Uterine smooth muscle cell (primary cell): ENCODE results near the gene ZMYND15. TPM values are rescaled to one million over a fixed set of nuclear protein-coding genes. Genes with fewer than 3 reads are reported as not detected.

Experiments
- total RNA-seq: library from RNA; depleted of rRNA; stranded (reverse); fragments of >200 nt; gene quantifications from 2 replicates; pipeline ENCODE4 v1.2.3, GENCODE V29; 2014

Gene ZMYND15, protein sequence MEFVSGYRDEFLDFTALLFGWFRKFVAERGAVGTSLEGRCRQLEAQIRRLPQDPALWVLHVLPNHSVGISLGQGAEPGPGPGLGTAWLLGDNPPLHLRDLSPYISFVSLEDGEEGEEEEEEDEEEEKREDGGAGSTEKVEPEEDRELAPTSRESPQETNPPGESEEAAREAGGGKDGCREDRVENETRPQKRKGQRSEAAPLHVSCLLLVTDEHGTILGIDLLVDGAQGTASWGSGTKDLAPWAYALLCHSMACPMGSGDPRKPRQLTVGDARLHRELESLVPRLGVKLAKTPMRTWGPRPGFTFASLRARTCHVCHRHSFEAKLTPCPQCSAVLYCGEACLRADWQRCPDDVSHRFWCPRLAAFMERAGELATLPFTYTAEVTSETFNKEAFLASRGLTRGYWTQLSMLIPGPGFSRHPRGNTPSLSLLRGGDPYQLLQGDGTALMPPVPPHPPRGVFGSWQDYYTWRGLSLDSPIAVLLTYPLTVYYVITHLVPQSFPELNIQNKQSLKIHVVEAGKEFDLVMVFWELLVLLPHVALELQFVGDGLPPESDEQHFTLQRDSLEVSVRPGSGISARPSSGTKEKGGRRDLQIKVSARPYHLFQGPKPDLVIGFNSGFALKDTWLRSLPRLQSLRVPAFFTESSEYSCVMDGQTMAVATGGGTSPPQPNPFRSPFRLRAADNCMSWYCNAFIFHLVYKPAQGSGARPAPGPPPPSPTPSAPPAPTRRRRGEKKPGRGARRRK
- not detected in 2 replicates for total RNA-seq

DNA sequence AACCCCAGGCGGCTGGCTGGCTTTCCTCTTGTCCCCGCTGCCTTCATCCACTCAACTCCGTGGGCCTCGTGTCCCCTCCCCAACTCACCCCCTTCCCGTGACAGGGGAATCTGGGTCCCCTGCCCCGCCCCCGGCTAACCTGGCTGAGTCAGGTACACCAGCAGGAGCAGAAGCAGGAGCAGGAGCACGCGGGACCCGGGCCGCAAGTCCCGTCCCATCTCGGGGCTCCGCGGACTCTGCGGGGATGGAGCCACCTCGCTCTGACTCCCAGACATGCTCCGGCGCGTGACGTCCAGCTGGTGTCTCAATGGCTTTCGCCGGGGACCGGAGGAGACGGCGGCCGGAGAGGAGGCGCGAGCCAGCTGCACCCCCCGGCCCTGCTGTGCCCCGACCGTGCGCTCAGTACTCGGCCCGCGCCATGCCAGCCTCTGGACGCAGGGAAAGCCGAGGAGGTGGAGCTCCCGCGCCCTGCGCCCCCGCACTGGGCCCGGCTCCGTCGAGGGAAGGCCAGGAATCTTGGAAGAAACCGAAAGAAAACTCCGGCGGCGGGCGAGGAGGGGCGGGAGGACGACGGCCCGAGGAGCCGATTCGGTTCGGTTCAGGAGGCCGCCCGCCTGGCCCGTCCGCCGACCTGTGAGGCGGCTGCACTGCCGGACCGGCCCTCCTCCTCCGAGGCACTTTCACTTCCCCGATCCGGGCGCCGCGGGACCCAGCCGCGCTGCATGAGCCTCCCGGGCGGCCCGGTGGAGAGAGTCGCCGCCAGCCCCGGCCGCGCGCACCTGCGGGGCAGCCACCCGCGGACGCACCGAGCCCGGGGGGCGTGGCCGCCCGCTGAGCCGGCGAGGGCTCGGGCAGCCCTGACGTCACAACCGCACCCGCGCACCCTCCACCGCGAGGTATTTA lies at the start of gene ZMYND15, which contains the start of gene CXCL16:
Gene ZMYND15 (plus strand): TSS at position 712 of the 903 bp plus-strand sequence. CDS start 716 bp downstream, outside the sequence.
Gene CXCL16 (minus strand): TSS at position 807 of the 903 bp plus-strand sequence. CDS start 589 bp downstream, at position 218.

DNA sequence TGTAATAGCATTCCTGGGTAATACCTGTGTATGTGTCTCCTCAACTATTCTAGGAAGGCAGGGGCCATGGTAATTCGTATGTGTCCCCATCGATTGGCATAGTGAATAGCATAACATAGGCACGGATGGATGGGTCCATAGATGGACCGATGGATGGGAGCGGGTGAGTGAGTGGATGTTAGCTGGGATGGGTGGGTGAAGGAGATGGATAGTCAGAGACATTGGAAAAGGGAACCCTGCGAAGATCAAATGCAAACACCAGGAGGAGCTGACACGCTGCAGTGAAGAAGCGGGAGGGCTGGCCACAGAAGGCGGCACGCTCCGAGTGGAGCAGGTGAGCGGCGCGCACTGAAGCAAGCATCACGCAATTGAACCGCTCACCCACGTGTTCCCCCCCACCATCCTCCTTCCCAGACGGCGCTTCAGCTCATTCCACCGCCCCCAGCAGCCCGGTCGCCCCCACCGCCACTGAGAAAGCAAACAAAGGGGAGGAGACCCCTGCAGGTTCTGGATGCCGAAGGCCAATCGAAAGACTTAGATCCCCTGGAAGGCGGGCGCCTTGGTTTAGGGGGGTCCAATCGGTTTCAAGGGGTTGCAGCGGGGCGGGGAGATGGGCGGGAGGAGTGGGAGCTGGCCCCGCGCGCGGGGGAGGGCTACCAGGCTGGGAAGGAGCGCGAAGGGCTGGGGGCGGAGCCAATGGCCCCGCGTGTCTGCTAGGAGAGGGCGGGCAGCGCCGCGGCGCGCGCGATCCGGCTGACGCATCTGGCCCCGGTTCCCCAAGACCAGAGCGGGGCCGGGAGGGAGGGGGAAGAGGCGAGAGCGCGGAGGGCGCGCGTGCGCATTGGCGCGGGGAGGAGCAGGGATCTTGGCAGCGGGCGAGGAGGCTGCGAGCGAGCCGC lies 29.6 kb upstream of the ZMYND15 start, which contains the start of gene ARRB2:
Gene ARRB2 (plus strand): TSS at position 839 of the 899 bp plus-strand sequence. CDS start 90 bp downstream, outside the sequence.

DNA sequence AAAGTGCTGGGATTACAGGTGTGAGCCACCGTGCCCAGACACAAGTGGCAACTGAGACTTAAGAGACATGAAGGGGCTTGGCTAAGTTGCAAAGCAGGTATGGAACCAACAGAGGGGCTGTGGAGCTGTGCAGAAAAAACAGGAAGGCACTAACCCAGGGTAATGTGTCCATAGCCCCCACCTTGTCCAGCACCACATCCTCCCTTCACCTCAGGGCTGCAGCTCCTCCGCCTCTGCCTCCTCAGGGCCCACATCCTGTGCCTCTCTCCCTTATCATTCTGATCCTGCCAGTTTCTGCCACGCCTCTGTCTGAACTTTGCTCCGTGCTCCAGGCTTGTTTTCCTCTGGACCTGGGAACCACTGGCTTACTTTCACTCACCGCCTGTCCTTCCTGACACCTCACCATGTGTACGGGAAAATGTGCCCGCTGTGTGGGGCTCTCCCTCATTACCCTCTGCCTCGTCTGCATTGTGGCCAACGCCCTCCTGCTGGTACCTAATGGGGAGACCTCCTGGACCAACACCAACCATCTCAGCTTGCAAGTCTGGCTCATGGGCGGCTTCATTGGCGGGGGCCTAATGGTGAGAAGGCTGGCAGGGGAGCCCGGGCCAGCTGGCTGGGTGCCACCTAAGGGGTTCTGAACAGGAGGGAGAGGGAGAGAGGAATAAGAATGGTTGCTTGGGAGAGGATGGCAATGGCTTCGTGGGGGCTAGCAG lies 32.0 kb downstream of the ZMYND15 start, which contains the start of gene TM4SF5:
Gene TM4SF5 (plus strand): TSS at position 368 of the 716 bp plus-strand sequence. CDS start 37 bp downstream, at position 405.

DNA sequence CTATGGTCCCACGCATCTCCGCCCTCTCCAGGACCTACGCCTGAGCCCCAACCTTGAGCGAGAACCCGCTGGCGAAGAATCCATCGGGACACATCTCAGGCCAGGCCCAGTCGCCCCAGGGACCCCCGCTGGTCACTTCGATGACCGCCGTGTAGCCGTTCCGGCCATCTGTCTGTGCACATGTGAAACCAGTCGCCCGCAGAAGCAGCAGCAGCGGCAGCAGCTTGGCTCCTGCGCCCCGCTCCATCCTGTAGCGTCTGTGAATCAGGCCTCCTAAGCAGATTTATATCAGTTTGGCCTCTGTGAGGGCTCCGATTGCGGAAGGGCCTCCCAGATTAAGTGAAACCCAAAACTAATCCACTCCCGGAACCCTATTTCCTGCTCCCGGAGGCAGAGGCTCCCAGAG lies 46.5 kb downstream of the ZMYND15 start, which contains the start of gene VMO1:
Gene VMO1 (minus strand): TSS at position 259 of the 406 bp plus-strand sequence. CDS start 12 bp downstream, at position 247.

DNA sequence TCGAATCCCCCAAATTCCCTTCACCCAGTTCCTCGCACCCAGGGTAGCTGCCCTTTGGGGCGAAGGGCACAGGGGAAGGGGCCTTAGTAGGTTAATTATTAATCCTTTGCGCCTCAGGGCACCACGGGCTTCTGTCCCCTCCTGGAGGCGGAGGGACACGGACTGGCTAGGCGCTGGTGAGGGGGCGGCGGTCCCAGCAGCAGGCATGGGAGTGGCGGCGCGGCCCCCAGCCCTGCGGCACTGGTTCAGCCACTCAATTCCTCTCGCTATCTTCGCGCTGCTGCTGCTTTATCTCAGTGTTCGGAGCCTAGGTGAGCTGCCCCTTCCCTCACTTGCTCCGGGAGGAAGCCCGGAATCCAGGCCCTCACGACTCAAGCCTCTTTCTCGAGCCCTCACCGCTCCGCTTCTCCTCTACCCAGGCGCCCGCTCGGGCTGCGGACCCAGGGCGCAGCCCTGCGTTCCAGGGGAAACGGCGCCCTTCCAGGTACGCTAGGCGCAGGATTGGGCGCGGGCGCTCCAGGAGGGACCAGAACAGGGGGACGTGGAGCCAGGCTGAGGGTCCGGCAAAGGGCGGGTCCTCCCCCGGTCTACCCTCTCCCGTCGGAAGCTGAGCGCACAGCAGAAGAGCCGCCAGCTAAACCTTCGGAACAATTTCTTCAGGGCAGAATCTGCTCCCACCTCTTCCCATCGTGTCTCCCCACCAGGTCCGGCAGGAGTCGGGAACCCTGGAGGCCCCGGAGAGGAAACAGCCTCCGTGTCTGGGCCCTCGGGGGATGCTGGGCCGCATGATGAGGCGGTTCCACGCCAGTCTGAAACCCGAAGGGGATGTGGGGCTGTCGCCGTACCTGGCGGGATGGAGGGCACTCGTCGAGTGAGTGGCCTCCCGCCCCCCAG lies 49.4 kb downstream of the ZMYND15 start, which contains the start of gene GLTPD2:
Gene GLTPD2 (plus strand): TSS at position 158 of the 894 bp plus-strand sequence. CDS start 48 bp downstream, at position 206.

Other genes starting within 250 kb of the ZMYND15 start
- gene SPNS2, start 241.0 kb upstream of the ZMYND15 start, total RNA-seq = 0.11 TPM in 1 of 2 replicates, not detected in the other
- gene MYBBP1A, start 184.4 kb upstream of the ZMYND15 start, total RNA-seq = 52.6 and 60.8 TPM in 2 replicates
- gene GGT6, start 179.3 kb upstream of the ZMYND15 start, total RNA-seq = not detected in 2 replicates
- gene SMTNL2, start 155.3 kb upstream of the ZMYND15 start, total RNA-seq = under 0.01 TPM in 1 of 2 replicates, not detected in the other
- gene ALOX15, start 98.2 kb upstream of the ZMYND15 start, total RNA-seq = not detected in 2 replicates
- 30.9 and 33.4 TPM in 2 replicates for gene PELP1, start 35.7 kb upstream of the ZMYND15 start, total RNA-seq
- gene ARRB2, start 29.2 kb upstream of the ZMYND15 start, total RNA-seq = 3.5 and 5.2 TPM in 2 replicates
- gene MED11, start 8.4 kb upstream of the ZMYND15 start, total RNA-seq = 10.4 and 14.5 TPM in 2 replicates
- gene CXCL16, start 95 bp downstream of the ZMYND15 start, total RNA-seq = 0.33 and 1.6 TPM in 2 replicates
- not detected in 2 replicates for gene TM4SF5, start 32.1 kb downstream of the ZMYND15 start, total RNA-seq
- gene VMO1, start 46.5 kb downstream of the ZMYND15 start, total RNA-seq = 0.11 and 0.12 TPM in 2 replicates
- not detected in 2 replicates for gene GLTPD2, start 49.1 kb downstream of the ZMYND15 start, total RNA-seq
- gene PSMB6, start 56.3 kb downstream of the ZMYND15 start, total RNA-seq = 166 and 190 TPM in 2 replicates
- 10.5 and 16.7 TPM in 2 replicates for gene PLD2, start 67.3 kb downstream of the ZMYND15 start, total RNA-seq
- gene MINK1, start 93.5 kb downstream of the ZMYND15 start, total RNA-seq = 20.0 and 29.7 TPM in 2 replicates
- 1.5 and 8.2 TPM in 2 replicates for gene C17orf107, start 159.7 kb downstream of the ZMYND15 start, total RNA-seq
- gene CHRNE, start 163.3 kb downstream of the ZMYND15 start, total RNA-seq = 0.11 and 0.62 TPM in 2 replicates
- gene GP1BA, start 192.4 kb downstream of the ZMYND15 start, total RNA-seq = not detected in 2 replicates
- gene SLC25A11, start 200.2 kb downstream of the ZMYND15 start, total RNA-seq = 59.5 and 69.3 TPM in 2 replicates
- 13.5 and 14.2 TPM in 2 replicates for gene RNF167, start 200.4 kb downstream of the ZMYND15 start, total RNA-seq
- 343 and 788 TPM in 2 replicates for gene PFN1, start 208.7 kb downstream of the ZMYND15 start, total RNA-seq
- gene ENO3, start 211.3 kb downstream of the ZMYND15 start, total RNA-seq = 1.6 and 1.8 TPM in 2 replicates
- 53.1 and 59.1 TPM in 2 replicates for gene SPAG7, start 228.0 kb downstream of the ZMYND15 start, total RNA-seq
- gene CAMTA2, start 247.8 kb downstream of the ZMYND15 start, total RNA-seq = 4.6 and 8.6 TPM in 2 replicates